H1 (cell line): ENCODE measurements around the gene PLA2G4A. TPM values are rescaled to one million over a fixed set of nuclear protein-coding genes. Genes with fewer than 3 reads are reported as not detected.

Experiments used
- CTCF ChIA-PET: fragments of 300-600 bp; sonication (Branson Sonifier 250); formaldehyde crosslinking; loops from one replicate; lab custom pipeline; 2021; ENCODE audit not compliant: partially characterized antibody; lab: Charles Lee
- POLR2A ChIA-PET: fragments of 300-600 bp; sonication (Branson Sonifier 250); formaldehyde crosslinking; loops from one replicate; lab custom pipeline; 2021; ENCODE audit warnings: inconsistent platforms; ENCODE audit not compliant: partially characterized antibody; lab: Charles Lee
- DNase-seq, 2 experiments: peaks; one replicate each; pipeline versions ENCODE4 v3.0.0 to v3.0.0-alpha.2; 2010 to 2022; ENCODE audit warnings: low spot score in 2 of 2, low read depth in 1 of 2, mixed read lengths in 1 of 2
- FAIRE-seq: peaks from 2 replicates; lab custom pipeline; 2011; peaks lifted over from hg19 to GRCh38; lab: Jason Lieb, UNC
- H2AFZ ChIP-seq: 2 replicates; pipeline ENCODE4 v1.8.1; 2012; ENCODE audit warnings: low read length, inconsistent platforms
- H2AK5ac ChIP-seq: 2 replicates; pipeline ENCODE4 v1.6.1; 2013; ENCODE audit warnings: low read depth, low read length
- H2BK120ac ChIP-seq: replicated peaks from 2 replicates; pipeline ENCODE3; 2013; ENCODE audit warnings: low read depth, low read length, inconsistent platforms
- H2BK12ac ChIP-seq: 2 replicates; pipeline ENCODE4 v1.6.1; 2013; ENCODE audit warnings: low read depth, low read length
- H2BK15ac ChIP-seq: 2 replicates; pipeline ENCODE4 v1.6.1; 2013; ENCODE audit warnings: low read length
- H2BK20ac ChIP-seq: 2 replicates; pipeline ENCODE4 v1.6.1; 2013; ENCODE audit warnings: low read length
- H2BK5ac ChIP-seq: 2 replicates; pipeline ENCODE4 v1.6.1; 2013; ENCODE audit warnings: low read depth, low read length
- H3K14ac ChIP-seq: 2 replicates; pipeline ENCODE4 v1.6.1; 2013; ENCODE audit warnings: inconsistent platforms; ENCODE audit not compliant: insufficient read length
- H3K18ac ChIP-seq: 2 replicates; pipeline ENCODE4 v1.6.1; 2013; ENCODE audit warnings: low read length; ENCODE audit errors: extremely low read depth
- H3K23ac ChIP-seq: 2 replicates; pipeline ENCODE4 v1.6.1; 2013; ENCODE audit warnings: inconsistent platforms; ENCODE audit not compliant: insufficient read length
- H3K23me2 ChIP-seq: 2 replicates; pipeline ENCODE4 v1.6.1; 2013; ENCODE audit warnings: low read depth, low read length
- H3K27ac ChIP-seq: 2 replicates; pipeline ENCODE4 v1.6.1; 2011; ENCODE audit warnings: low read depth, low read length, inconsistent platforms
- H3K27me3 ChIP-seq, 4 experiments: replicated peaks in 1 of 4; 1 replicate in 1 of 4; 2 replicates in 3 of 4; pipeline versions ENCODE4 v1.6.1 to v1.8.1; 2011 to 2013; ENCODE audit warnings: low read length in 3 of 4, mild to moderate bottlenecking in 3 of 4, inconsistent platforms in 2 of 4, mixed read lengths in 2 of 4, moderate library complexity in 1 of 4; ENCODE audit not compliant: control insufficient read depth in 3 of 4, insufficient read depth in 3 of 4; ENCODE audit errors: extremely low read depth in 1 of 4
- H3K36me3 ChIP-seq, 4 experiments: 2 replicates each; pipeline versions ENCODE4 v1.6.1 to v1.8.1; 2011 to 2013; ENCODE audit warnings: mild to moderate bottlenecking in 4 of 4, low read length in 3 of 4, moderate library complexity in 2 of 4, control low read depth in 1 of 4, inconsistent platforms in 1 of 4; ENCODE audit not compliant: insufficient read depth in 4 of 4, control insufficient read depth in 2 of 4
- H3K4ac ChIP-seq: replicated peaks from 2 replicates; pipeline ENCODE3; 2013; ENCODE audit warnings: low read length, low read depth, mixed read lengths, inconsistent platforms; ENCODE audit not compliant: insufficient read length
- H3K4me1 ChIP-seq, 4 experiments: replicated peaks in 1 of 4; 1 replicate in 1 of 4; 2 replicates in 3 of 4; pipeline versions ENCODE4 v1.6.1 to v1.8.1; 2011 to 2013; ENCODE audit warnings: low read length in 3 of 4, inconsistent platforms in 2 of 4, mixed read lengths in 1 of 4; ENCODE audit not compliant: insufficient read depth in 4 of 4, control insufficient read depth in 3 of 4
- H3K4me2 ChIP-seq, 2 experiments: 2 replicates each; pipeline versions ENCODE4 v1.6.1 to v1.8.1; 2011 to 2013; ENCODE audit warnings: low read depth in 2 of 2, low read length in 2 of 2, control low read depth in 1 of 2, inconsistent platforms in 1 of 2, mild to moderate bottlenecking in 1 of 2; ENCODE audit not compliant: insufficient read depth in 1 of 2
- H3K4me3 ChIP-seq, 4 experiments: fragments of 200-600, 300-600 bp in 1 of 4; sonication (generic), shearing (Covaris generic), sonication (Bioruptor Twin) in 1 of 4; 2 replicates each; pipeline versions ENCODE4 v1.5.1 to v1.8.1; 2011 to 2016; ENCODE audit warnings: low read length in 4 of 4, low read depth in 3 of 4, control low read depth in 2 of 4, inconsistent platforms in 2 of 4, mild to moderate bottlenecking in 2 of 4, mixed read lengths in 1 of 4, moderate library complexity in 1 of 4; ENCODE audit not compliant: insufficient read depth in 2 of 4; ENCODE audit errors: extremely low read depth in 1 of 4
- H3K56ac ChIP-seq: replicated peaks from 2 replicates; pipeline ENCODE3; 2013; ENCODE audit warnings: low read depth, mild to moderate bottlenecking, mixed read lengths, low read length, inconsistent platforms; ENCODE audit not compliant: insufficient read length
- H3K79me1 ChIP-seq: 2 replicates; pipeline ENCODE4 v1.6.1; 2013; ENCODE audit warnings: low read depth, low read length, control low read depth
- H3K79me2 ChIP-seq, 2 experiments: 2 replicates each; pipeline versions ENCODE4 v1.6.1 to v1.8.1; 2012 to 2013; ENCODE audit warnings: low read length in 2 of 2, mild to moderate bottlenecking in 2 of 2, inconsistent platforms in 1 of 2; ENCODE audit not compliant: insufficient read depth in 2 of 2, control insufficient read depth in 1 of 2
- H3K9ac ChIP-seq, 4 experiments: replicated peaks in 1 of 4; 1 replicate in 1 of 4; 2 replicates in 3 of 4; pipeline versions ENCODE4 v1.6.1 to v1.8.1; 2011 to 2013; ENCODE audit warnings: low read depth in 3 of 4, low read length in 3 of 4, control low read depth in 2 of 4, mild to moderate bottlenecking in 2 of 4, moderate library complexity in 2 of 4, inconsistent platforms in 1 of 4; ENCODE audit errors: extremely low read depth in 1 of 4
- H3K9me3 ChIP-seq, 2 experiments: 2 replicates each; pipeline versions ENCODE4 v1.6.1 to v1.8.1; 2012 to 2013; ENCODE audit warnings: mild to moderate bottlenecking in 2 of 2, moderate library complexity in 2 of 2, control low read depth in 1 of 2, inconsistent platforms in 1 of 2, low read depth in 1 of 2, low read length in 1 of 2, mixed read lengths in 1 of 2; ENCODE audit not compliant: insufficient read depth in 2 of 2
- H4K20me1 ChIP-seq, 2 experiments: replicated peaks in 1 of 2; 2 replicates each; pipeline versions ENCODE3 to v1.8.1; 2011 to 2013; ENCODE audit warnings: inconsistent platforms in 2 of 2, low read length in 2 of 2, mild to moderate bottlenecking in 1 of 2; ENCODE audit not compliant: insufficient read depth in 2 of 2, control insufficient read depth in 1 of 2
- H4K5ac ChIP-seq: 2 replicates; pipeline ENCODE4 v1.6.1; 2013; ENCODE audit warnings: low read length, low read depth, mixed read lengths, inconsistent platforms; ENCODE audit not compliant: insufficient read length
- H4K8ac ChIP-seq: 2 replicates; pipeline ENCODE4 v1.8.0; 2013; ENCODE audit warnings: mild to moderate bottlenecking, moderate library complexity, low read length, inconsistent platforms; ENCODE audit not compliant: insufficient read depth; ENCODE audit errors: extremely low read depth
- H4K91ac ChIP-seq: replicated peaks from 2 replicates; pipeline ENCODE3; 2013; ENCODE audit warnings: low read length, mixed read lengths, inconsistent platforms; ENCODE audit not compliant: insufficient read length
- BCL11A ChIP-seq, 2 experiments: IDR thresholded peaks; one replicate each; pipeline ENCODE4 v1.6.1; 2011; ENCODE audit warnings: low read depth in 2 of 2, low read length in 2 of 2, mild to moderate bottlenecking in 2 of 2
- BRCA1 ChIP-seq: IDR thresholded peaks from 2 replicates; pipeline ENCODE4 v1.6.1; 2012; ENCODE audit warnings: low read depth, low read length, improper control_type of control experiment
- EP300 ChIP-seq, 2 experiments: IDR thresholded peaks; 1 replicate in 1 of 2; 2 replicates in 1 of 2; pipeline ENCODE4 v1.6.1; 2011 to 2012; ENCODE audit warnings: low read depth in 2 of 2, low read length in 2 of 2, mild to moderate bottlenecking in 2 of 2, borderline replicate concordance in 1 of 2, inconsistent platforms in 1 of 2, moderate library complexity in 1 of 2
- KDM4A ChIP-seq: IDR thresholded peaks from one replicate; pipeline ENCODE4 v1.7.1; 2012; ENCODE audit warnings: low read depth, mild to moderate bottlenecking, moderate library complexity, low read length, inconsistent platforms; ENCODE audit not compliant: severe bottlenecking
- MAFK ChIP-seq: IDR thresholded peaks from 2 replicates; pipeline ENCODE4 v1.6.1; 2012; ENCODE audit warnings: low read depth, mild to moderate bottlenecking, improper control_type of control experiment, low read length
- NRF1 ChIP-seq: IDR thresholded peaks from 2 replicates; pipeline ENCODE4 v1.6.1; 2011; ENCODE audit warnings: mild to moderate bottlenecking, low read depth, low read length, improper control_type of control experiment
- SAP30 ChIP-seq: fragments of 300-600 bp; sonication (generic); IDR thresholded peaks from 2 replicates; pipeline ENCODE4 v1.7.1; 2012; ENCODE audit warnings: low read length, moderate library complexity, mild to moderate bottlenecking, inconsistent platforms; ENCODE audit not compliant: insufficient read depth, insufficient replicate concordance
- SP4 ChIP-seq: IDR thresholded peaks from 2 replicates; pipeline ENCODE4 v1.6.1; 2012; ENCODE audit warnings: low read length, inconsistent platforms
- WGBS, 2 experiments: shearing (Covaris generic) in 1 of 2; methylation state at CpG; one replicate each; pipeline versions ENCODE4 v1.1.6 to v1.1.7; 2013 to 2015; ENCODE audit warnings: low lambda C conversion rate in 2 of 2, mixed read lengths in 2 of 2, inconsistent platforms in 1 of 2, low coverage in 1 of 2, missing lambda C conversion rate in 1 of 2; ENCODE audit not compliant: insufficient replicate concordance in 2 of 2, insufficient coverage in 1 of 2, insufficient read length in 1 of 2; ENCODE audit errors: extremely low coverage in 1 of 2, missing lambda C conversion rate in 1 of 2; 5-methylcytosine and 5-hydroxymethylcytosine counted together
- polyA plus RNA-seq, 7 experiments: library from polyadenylated mRNA; depleted of rRNA in 3 of 7; stranded (reverse) in 5 of 7; unstranded in 2 of 7; fragments of >200 nt in 5 of 7; fragments of 200-250 nt in 2 of 7; gene quantifications; 1 replicate in 5 of 7; 2 replicates in 1 of 7; 4 replicates in 1 of 7; pipeline versions ENCODE4 v1.2.1 to v1.2.3, GENCODE V29; 2011 to 2013; ENCODE audit warnings: missing spikeins in 2 of 7, mixed read lengths in 2 of 7
- total RNA-seq: library from RNA; stranded (reverse); fragmentation: NEBNext Ultra II Directional; extraction: Animal tissue kit (Norgen Biotek cat#: 25700); gene quantifications from 2 replicates; pipeline ENCODE4 v1.2.1, GENCODE V29; 2021
- TF ChIP-seq, protein P1 (sequence below): IDR thresholded peaks from 2 replicates; pipeline ENCODE4 v1.6.1; 2012; ENCODE audit warnings: low read length, inconsistent platforms
- TF ChIP-seq, protein P2 (sequence below), 3 experiments: IDR thresholded peaks; 1 replicate in 2 of 3; 2 replicates in 1 of 3; pipeline versions ENCODE4 v1.5.1 to v1.6.1; 2011; ENCODE audit warnings: low read length in 3 of 3, mild to moderate bottlenecking in 3 of 3, inconsistent platforms in 2 of 3, low read depth in 1 of 3, moderate library complexity in 1 of 3; ENCODE audit not compliant: insufficient read depth in 1 of 3; ENCODE audit errors: control extremely low read depth in 1 of 3

PLA2G4A gene
- total and polyA plus RNA-seq, 2 of the 8 experiments (the other 6 are each of a cell fraction or from before 2014, with no cell fraction given): 0.63 to 1.4 TPM

DNA sequence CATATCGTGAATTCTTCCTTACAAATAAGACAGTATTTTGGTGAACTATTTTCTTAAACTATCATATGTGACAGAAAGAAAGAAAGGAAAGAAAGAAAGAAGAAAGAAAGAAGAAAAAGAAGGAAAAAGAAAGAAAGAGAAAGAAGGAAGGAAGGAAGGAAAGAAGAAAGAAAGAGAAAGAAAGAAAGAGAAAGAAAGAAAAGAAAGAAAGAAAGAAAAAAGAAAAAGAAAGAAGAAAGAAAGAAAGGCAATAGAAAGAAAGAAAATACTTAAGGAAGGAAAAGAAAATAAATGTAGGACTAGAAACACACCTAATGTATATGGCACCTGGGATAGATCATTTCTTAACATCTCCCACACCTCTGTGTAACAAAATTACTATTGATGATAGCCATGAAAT lies 120.4 kb downstream of the PLA2G4A start:
- H3K4me2 ChIP-seq: no peak overlapping the region
- H2BK12ac ChIP-seq: no peak overlapping the region
- 41% methylated on average over 1 of the region's 1 CpG; no CpG with 5 or more reads in 1 of the 2 experiments for WGBS, 2 experiments
- H2BK15ac ChIP-seq: no peak overlapping the region
- H4K5ac ChIP-seq: no peak overlapping the region
- ChIA-PET POLR2A (no interaction called here), CTCF (interaction anchor here (1.5 kb wide), 1 partner anchor 32 kb away, joined by 4 read pairs; no protein-coding TSS in a partner anchor)
- H3K56ac ChIP-seq: no peak overlapping the region
- no peak overlapping the region for H4K91ac ChIP-seq
- H3K14ac ChIP-seq: no peak overlapping the region
- no peaks in the 10 kb centered on the region for H3K36me3 ChIP-seq
- H3K27me3 ChIP-seq: no peaks in the 10 kb centered on the region
- no peaks in the 10 kb centered on the region for H3K4me1 ChIP-seq
- H2AK5ac ChIP-seq: no peak overlapping the region
- no peak overlapping the region for H3K23ac ChIP-seq
- FAIRE-seq (no peak), DNase-seq (no peak)
- H3K27ac ChIP-seq: no peak overlapping the region
- H3K4me3 ChIP-seq: no peak overlapping the region
- no peak overlapping the region for H3K18ac ChIP-seq
- no peaks in the 10 kb centered on the region for H3K23me2 ChIP-seq
- no peak overlapping the region for H4K8ac ChIP-seq
- no peak overlapping the region for H2BK20ac ChIP-seq
- H3K4ac ChIP-seq: no peak overlapping the region
- H2BK5ac ChIP-seq: no peak overlapping the region
- H3K79me2 ChIP-seq: no peaks in the 10 kb centered on the region
- no peaks in the 10 kb centered on the region for H3K79me1 ChIP-seq
- H4K20me1 ChIP-seq: no peaks in the 10 kb centered on the region
- no peak overlapping the region for H2AFZ ChIP-seq
- H3K9me3 ChIP-seq: no peaks in the 10 kb centered on the region
- H2BK120ac ChIP-seq: no peak overlapping the region
- no peak overlapping the region for H3K9ac ChIP-seq
- TF ChIP-seq NRF1 (no peak), SP4 (no peak), EP300 (IDR thresholded peaks at IDR 0.05; ENCODE audit: borderline replicate concordance in 1 of 2, low read depth in 2 of 2, low read length in 2 of 2) (no peak), MAFK (no peak), BCL11A (IDR thresholded peaks at IDR 0.05; ENCODE audit: low read depth in 2 of 2, low read length in 2 of 2) (no peak), SAP30 (no peak), BRCA1 (no peak), KDM4A (no peak)
- TF ChIP-seq, protein P1, sequence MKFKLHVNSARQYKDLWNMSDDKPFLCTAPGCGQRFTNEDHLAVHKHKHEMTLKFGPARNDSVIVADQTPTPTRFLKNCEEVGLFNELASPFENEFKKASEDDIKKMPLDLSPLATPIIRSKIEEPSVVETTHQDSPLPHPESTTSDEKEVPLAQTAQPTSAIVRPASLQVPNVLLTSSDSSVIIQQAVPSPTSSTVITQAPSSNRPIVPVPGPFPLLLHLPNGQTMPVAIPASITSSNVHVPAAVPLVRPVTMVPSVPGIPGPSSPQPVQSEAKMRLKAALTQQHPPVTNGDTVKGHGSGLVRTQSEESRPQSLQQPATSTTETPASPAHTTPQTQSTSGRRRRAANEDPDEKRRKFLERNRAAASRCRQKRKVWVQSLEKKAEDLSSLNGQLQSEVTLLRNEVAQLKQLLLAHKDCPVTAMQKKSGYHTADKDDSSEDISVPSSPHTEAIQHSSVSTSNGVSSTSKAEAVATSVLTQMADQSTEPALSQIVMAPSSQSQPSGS: no peak
- TF ChIP-seq, protein P2, sequence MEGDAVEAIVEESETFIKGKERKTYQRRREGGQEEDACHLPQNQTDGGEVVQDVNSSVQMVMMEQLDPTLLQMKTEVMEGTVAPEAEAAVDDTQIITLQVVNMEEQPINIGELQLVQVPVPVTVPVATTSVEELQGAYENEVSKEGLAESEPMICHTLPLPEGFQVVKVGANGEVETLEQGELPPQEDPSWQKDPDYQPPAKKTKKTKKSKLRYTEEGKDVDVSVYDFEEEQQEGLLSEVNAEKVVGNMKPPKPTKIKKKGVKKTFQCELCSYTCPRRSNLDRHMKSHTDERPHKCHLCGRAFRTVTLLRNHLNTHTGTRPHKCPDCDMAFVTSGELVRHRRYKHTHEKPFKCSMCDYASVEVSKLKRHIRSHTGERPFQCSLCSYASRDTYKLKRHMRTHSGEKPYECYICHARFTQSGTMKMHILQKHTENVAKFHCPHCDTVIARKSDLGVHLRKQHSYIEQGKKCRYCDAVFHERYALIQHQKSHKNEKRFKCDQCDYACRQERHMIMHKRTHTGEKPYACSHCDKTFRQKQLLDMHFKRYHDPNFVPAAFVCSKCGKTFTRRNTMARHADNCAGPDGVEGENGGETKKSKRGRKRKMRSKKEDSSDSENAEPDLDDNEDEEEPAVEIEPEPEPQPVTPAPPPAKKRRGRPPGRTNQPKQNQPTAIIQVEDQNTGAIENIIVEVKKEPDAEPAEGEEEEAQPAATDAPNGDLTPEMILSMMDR (IDR thresholded peaks at IDR 0.05; ENCODE audit: control extremely low read depth in 1 of 3, insufficient read depth in 1 of 3, low read depth in 1 of 3, low read length in 3 of 3): no peak
